ENCODE results near the gene KCNC2. TPM values are rescaled to one million over a fixed set of nuclear protein-coding genes. Genes with fewer than 3 reads are reported as not detected.

KCNC2 gene
- polyA plus RNA-seq, 3 donors, result not detected

DNA sequence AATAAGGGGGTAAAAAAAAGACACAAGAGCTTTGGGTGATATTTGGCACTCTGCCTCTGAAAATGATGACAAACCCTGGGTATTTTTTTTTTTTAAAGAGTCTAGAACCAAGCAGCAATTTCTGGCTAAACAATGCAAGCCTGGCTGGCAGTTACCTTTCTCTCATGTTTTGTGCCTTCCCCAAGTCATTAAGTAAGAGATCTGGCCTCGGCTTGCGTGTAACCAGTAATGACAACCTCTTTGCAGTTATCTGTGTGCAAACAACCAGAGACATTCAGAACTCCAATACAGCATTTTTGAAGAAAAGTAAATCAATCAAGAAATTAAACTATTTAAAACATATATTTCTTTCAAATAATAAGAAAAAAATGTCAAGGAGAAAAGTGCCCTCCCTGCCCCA lies 167.5 kb downstream of the KCNC2 start:
- no peak overlapping the region for H3K27ac Mint-ChIP-seq
- Histone ChIP-seq H3K27ac (ENCODE audit: low read depth in 1 of 2, low read length in 2 of 2) (no peak overlapping the region), H4K20me1 (ENCODE audit: insufficient read depth, low read length) (no peaks in the 10 kb centered on the region), H3K79me2 (ENCODE audit: insufficient read depth, low read length) (no peaks in the 10 kb centered on the region), H3K4me2 (replicated peaks; ENCODE audit: extremely low read depth, low read length, poor library complexity, severe bottlenecking) (no peak overlapping the region), H3K9me3 (replicated peaks in 1 of 2; ENCODE audit: control insufficient read depth in 1 of 2, insufficient read depth in 1 of 2, low read length in 2 of 2) (no peaks in the 10 kb centered on the region), H3K27me3 (ENCODE audit: control insufficient read depth in 2 of 2, insufficient read depth in 2 of 2, low read length in 2 of 2) (no peaks in the 10 kb centered on the region), H3K4me1 (ENCODE audit: control insufficient read depth in 1 of 2, insufficient read depth in 2 of 2, low read length in 2 of 2) (no peaks in the 10 kb centered on the region), H3K36me3 (replicated peaks in 1 of 2; ENCODE audit: control insufficient read depth in 1 of 2, insufficient read depth in 2 of 2, low read length in 2 of 2) (no peaks in the 10 kb centered on the region), H3K9ac (ENCODE audit: insufficient read depth, low read length, poor library complexity, severe bottlenecking) (no peak overlapping the region), H3K4me3 (replicated peaks in 1 of 3; ENCODE audit: low read depth in 2 of 3, low read length in 3 of 3) (no peak overlapping the region), H2AFZ (ENCODE audit: insufficient read depth, low read depth, low read length, poor library complexity, severe bottlenecking) (no peak overlapping the region)
- DNase-seq, result no peak
- intact Hi-C loops (cut with micrococcal nuclease), result no loop called here
- H3K36me3 Mint-ChIP-seq, result no peaks in the 10 kb centered on the region
- TF ChIP-seq CTCF (IDR thresholded peaks at IDR 0.05), result no peak
- H3K4me3 Mint-ChIP-seq, result no peak overlapping the region
- peaks cover 0 to 2% (median 0%) of the 10 kb centered on the region in 7 donors for H3K9me3 Mint-ChIP-seq
- WGBS (ENCODE audit: insufficient coverage), result no CpG with 5 or more reads among the region's 2 CpGs
- no peaks in the 10 kb centered on the region for H3K4me1 Mint-ChIP-seq
- H3K27me3 Mint-ChIP-seq (ENCODE audit: low read depth in 3 of 3), result no peaks in the 10 kb centered on the region

DNA sequence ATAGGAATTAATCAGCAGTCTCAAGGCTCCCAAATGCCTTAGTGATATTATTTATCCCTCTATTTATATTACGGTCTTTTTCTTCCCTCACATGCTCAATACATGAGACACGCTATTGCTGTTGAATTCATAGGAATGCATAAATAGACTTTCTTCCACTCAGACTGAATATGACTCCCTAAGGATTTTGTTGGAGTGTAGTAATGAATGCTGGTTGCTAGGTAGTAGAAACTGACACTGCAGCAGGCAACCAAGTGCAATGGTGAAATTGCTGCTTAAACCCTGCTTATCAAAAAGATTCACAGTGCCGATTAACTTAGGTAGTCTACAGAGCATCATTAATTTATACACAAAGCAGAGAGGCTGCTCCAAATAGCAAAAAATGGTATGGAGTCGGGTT lies 168.2 kb downstream of the KCNC2 start:
- no peak for DNase-seq
- Histone ChIP-seq H3K79me2 (ENCODE audit: insufficient read depth, low read length) (no peaks in the 10 kb centered on the region), H3K4me2 (replicated peaks; ENCODE audit: extremely low read depth, low read length, poor library complexity, severe bottlenecking) (no peak overlapping the region), H3K9ac (ENCODE audit: insufficient read depth, low read length, poor library complexity, severe bottlenecking) (no peak overlapping the region), H3K27ac (ENCODE audit: low read depth in 1 of 2, low read length in 2 of 2) (no peak overlapping the region), H3K4me3 (replicated peaks in 1 of 3; ENCODE audit: low read depth in 2 of 3, low read length in 3 of 3) (no peak overlapping the region), H3K27me3 (ENCODE audit: control insufficient read depth in 2 of 2, insufficient read depth in 2 of 2, low read length in 2 of 2) (no peaks in the 10 kb centered on the region), H4K20me1 (ENCODE audit: insufficient read depth, low read length) (no peaks in the 10 kb centered on the region), H3K36me3 (replicated peaks in 1 of 2; ENCODE audit: control insufficient read depth in 1 of 2, insufficient read depth in 2 of 2, low read length in 2 of 2) (no peaks in the 10 kb centered on the region), H2AFZ (ENCODE audit: insufficient read depth, low read depth, low read length, poor library complexity, severe bottlenecking) (no peak overlapping the region), H3K9me3 (replicated peaks in 1 of 2; ENCODE audit: control insufficient read depth in 1 of 2, insufficient read depth in 1 of 2, low read length in 2 of 2) (no peaks in the 10 kb centered on the region), H3K4me1 (ENCODE audit: control insufficient read depth in 1 of 2, insufficient read depth in 2 of 2, low read length in 2 of 2) (no peaks in the 10 kb centered on the region)
- Mint-ChIP-seq H3K36me3 (no peaks in the 10 kb centered on the region), H3K27ac (no peak overlapping the region), H3K27me3 (ENCODE audit: low read depth in 3 of 3) (no peaks in the 10 kb centered on the region), H3K4me1 (no peaks in the 10 kb centered on the region), H3K4me3 (no peak overlapping the region), H3K9me3 (peaks cover 0 to 2% (median 0%) of the 10 kb centered on the region in 7 donors)
- TF ChIP-seq CTCF (IDR thresholded peaks at IDR 0.05), result no peak
- intact Hi-C loops (cut with micrococcal nuclease), result no loop called here
- no CpG with 5 or more reads among the region's 4 CpGs for WGBS (ENCODE audit: insufficient coverage)

All from CD14-positive monocyte (primary cell).